ENCODE measurements around the gene AP1S1. TPM values are rescaled to one million over a fixed set of nuclear protein-coding genes. Genes with fewer than 3 reads are reported as not detected.

AP1S1 gene
- total and polyA plus RNA-seq, 9 of the 15 experiments (the other 6 are each of a cell fraction or from before 2014, with no cell fraction given): 4.4 to 149 (median 89.4) TPM

- TF ChIP-seq ID3 (CRISPR knock-in tag; IDR thresholded peaks at IDR 0.05) (no peak), ID3 (tag; IDR thresholded peaks at IDR 0.05) (no peak), ILF3 (IDR thresholded peaks at IDR 0.05; ENCODE audit: borderline replicate concordance) (no peak), ESRRA (IDR thresholded peaks at IDR 0.05; ENCODE audit: borderline replicate concordance, low read depth) (peak; percentile 20; the same call in 1 of the 2 replicates), POLR2H (tag; IDR thresholded peaks at IDR 0.05; ENCODE audit: low read depth) (no peak), TAF15 (IDR thresholded peaks at IDR 0.05; ENCODE audit: low read depth, low read length) (0 out of 2 replicates have a peak, but pooled peaks have one; percentile 28), ZNF766 (CRISPR knock-in tag; conservative IDR thresholded peaks at IDR 0.05) (no peak), MIER1 (IDR thresholded peaks at IDR 0.05; ENCODE audit: low read depth) (no peak), MLLT1 (IDR thresholded peaks at IDR 0.05) (no peak), HMGN3 (IDR thresholded peaks at IDR 0.05; ENCODE audit: borderline replicate concordance, extremely low read depth, insufficient read length, low read depth, low read length) (no peak), ATF6 (CRISPR knock-in tag; IDR thresholded peaks at IDR 0.05) (0 out of 2 replicates have a peak, but pooled peaks have one; percentile 53), ELK1 (CRISPR knock-in tag; IDR thresholded peaks at IDR 0.05) (no peak), ZNF551 (CRISPR knock-in tag; IDR thresholded peaks at IDR 0.05) (no peak), RBM15 (IDR thresholded peaks at IDR 0.05; ENCODE audit: insufficient read depth, low read length) (no peak)
- TF ChIP-seq, protein P1, sequence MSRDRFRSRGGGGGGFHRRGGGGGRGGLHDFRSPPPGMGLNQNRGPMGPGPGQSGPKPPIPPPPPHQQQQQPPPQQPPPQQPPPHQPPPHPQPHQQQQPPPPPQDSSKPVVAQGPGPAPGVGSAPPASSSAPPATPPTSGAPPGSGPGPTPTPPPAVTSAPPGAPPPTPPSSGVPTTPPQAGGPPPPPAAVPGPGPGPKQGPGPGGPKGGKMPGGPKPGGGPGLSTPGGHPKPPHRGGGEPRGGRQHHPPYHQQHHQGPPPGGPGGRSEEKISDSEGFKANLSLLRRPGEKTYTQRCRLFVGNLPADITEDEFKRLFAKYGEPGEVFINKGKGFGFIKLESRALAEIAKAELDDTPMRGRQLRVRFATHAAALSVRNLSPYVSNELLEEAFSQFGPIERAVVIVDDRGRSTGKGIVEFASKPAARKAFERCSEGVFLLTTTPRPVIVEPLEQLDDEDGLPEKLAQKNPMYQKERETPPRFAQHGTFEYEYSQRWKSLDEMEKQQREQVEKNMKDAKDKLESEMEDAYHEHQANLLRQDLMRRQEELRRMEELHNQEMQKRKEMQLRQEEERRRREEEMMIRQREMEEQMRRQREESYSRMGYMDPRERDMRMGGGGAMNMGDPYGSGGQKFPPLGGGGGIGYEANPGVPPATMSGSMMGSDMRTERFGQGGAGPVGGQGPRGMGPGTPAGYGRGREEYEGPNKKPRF (IDR thresholded peaks at IDR 0.05; ENCODE audit: low read depth, low read length): no peak
- TF ChIP-seq, protein P2, sequence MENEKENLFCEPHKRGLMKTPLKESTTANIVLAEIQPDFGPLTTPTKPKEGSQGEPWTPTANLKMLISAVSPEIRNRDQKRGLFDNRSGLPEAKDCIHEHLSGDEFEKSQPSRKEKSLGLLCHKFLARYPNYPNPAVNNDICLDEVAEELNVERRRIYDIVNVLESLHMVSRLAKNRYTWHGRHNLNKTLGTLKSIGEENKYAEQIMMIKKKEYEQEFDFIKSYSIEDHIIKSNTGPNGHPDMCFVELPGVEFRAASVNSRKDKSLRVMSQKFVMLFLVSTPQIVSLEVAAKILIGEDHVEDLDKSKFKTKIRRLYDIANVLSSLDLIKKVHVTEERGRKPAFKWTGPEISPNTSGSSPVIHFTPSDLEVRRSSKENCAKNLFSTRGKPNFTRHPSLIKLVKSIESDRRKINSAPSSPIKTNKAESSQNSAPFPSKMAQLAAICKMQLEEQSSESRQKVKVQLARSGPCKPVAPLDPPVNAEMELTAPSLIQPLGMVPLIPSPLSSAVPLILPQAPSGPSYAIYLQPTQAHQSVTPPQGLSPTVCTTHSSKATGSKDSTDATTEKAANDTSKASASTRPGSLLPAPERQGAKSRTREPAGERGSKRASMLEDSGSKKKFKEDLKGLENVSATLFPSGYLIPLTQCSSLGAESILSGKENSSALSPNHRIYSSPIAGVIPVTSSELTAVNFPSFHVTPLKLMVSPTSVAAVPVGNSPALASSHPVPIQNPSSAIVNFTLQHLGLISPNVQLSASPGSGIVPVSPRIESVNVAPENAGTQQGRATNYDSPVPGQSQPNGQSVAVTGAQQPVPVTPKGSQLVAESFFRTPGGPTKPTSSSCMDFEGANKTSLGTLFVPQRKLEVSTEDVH (IDR thresholded peaks at IDR 0.05; ENCODE audit: low read depth, partially characterized antibody): no peak
These were observed at the start of gene AP1S1 (continued) for GRCh38 chr7:101153969-101154692.
